PC-9 (cell line): Measurements from ENCODE around the gene KRT79.

ENCODE experiments used
- EZH2 ChIP-seq: fragments of 200-600 bp; sonication (generic); IDR thresholded peaks from 2 replicates; pipeline ENCODE4 v1.8.0; 2017; ENCODE audit warnings: antibody characterized with exemption, low read depth
- TF ChIP-seq, protein P1 (sequence below): fragments of 200-600 bp; sonication (generic); conservative IDR thresholded peaks from 2 replicates; pipeline ENCODE4 v1.6.1; 2017; ENCODE audit warnings: mixed run types, antibody characterized with exemption, mild to moderate bottlenecking, moderate library complexity

DNA sequence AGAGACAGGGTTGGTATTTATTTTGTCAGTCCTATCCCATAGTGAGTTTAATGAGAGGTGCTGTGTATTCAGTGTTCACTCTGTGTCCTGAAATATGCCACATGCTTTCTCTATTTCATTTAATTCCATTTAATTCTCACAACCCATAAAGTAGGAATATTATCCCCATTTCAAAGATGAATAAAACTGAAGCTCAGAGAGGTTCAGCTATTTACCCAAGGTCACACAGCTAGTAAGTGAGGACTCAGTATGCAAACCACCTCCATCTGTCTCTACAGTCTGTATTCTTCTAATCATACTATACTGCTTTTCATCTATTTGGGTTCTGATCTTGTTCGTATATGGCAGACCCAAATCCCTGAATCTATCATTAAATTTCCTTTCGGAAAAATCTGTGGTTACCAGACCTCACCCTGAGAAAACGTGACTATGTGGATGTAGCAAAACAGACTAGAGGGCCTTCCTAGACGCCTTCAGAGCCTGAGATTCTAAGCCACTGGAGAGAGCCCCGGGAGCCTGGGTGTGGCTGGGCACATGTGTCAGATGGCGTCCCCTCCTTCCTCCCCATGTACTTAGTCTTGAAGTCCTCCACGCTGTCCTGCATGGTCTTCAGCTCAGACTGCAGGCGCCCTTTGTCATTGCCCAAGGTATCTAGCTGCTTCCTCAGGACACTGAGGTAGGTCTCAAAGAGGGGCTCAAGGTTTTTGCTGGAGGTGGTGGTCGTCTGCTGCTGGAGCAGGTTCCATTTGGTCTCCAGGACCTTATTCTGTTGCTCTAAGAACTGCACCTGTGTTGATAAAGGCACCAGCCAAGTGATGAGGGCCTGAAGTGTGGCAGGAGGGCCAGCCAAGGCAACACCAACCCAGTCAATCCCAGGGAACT, 22.7 kb downstream of the KRT79 start:
- TF ChIP-seq, protein P1, sequence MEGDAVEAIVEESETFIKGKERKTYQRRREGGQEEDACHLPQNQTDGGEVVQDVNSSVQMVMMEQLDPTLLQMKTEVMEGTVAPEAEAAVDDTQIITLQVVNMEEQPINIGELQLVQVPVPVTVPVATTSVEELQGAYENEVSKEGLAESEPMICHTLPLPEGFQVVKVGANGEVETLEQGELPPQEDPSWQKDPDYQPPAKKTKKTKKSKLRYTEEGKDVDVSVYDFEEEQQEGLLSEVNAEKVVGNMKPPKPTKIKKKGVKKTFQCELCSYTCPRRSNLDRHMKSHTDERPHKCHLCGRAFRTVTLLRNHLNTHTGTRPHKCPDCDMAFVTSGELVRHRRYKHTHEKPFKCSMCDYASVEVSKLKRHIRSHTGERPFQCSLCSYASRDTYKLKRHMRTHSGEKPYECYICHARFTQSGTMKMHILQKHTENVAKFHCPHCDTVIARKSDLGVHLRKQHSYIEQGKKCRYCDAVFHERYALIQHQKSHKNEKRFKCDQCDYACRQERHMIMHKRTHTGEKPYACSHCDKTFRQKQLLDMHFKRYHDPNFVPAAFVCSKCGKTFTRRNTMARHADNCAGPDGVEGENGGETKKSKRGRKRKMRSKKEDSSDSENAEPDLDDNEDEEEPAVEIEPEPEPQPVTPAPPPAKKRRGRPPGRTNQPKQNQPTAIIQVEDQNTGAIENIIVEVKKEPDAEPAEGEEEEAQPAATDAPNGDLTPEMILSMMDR = no peak
- no peak for TF ChIP-seq EZH2
